K562 (cell line): Measurements from ENCODE around the gene CDC42BPB. TPM values are rescaled to one million over a fixed set of nuclear protein-coding genes. Genes with fewer than 3 reads are reported as not detected.

Source experiments
- ATAC-seq: fragments of 200-7000 bp; cut with Tn5 transposase; 3 replicates; pipeline ENCODE4 v1.9.1; 2020; ENCODE audit warnings: moderate library complexity
- BruUV-seq: library from RNA; stranded (reverse); fragments of 400-500 nt; replicated peaks from 2 replicates; lab custom pipeline; 2021; lab: Mats Ljungman, UMichigan
- CTCF ChIA-PET: fragments of 300-600 bp; formaldehyde crosslinking; extraction: SDS; loops from one replicate; lab custom pipeline; 2021; ENCODE audit warnings: low intra/inter-chr PET ratio; lab: Yijun Ruan, JAX
- POLR2A ChIA-PET: fragments of 300-600, 350-650 bp; sonication (Branson Sonifier 250); formaldehyde crosslinking; extraction: SDS; loops from one replicate; lab custom pipeline; 2021; ENCODE audit warnings: antibody characterized with exemption, inconsistent platforms; lab: Yijun Ruan, JAX
- DNase-seq, 4 experiments: peaks; one replicate each; pipeline versions ENCODE4 v3.0.0 to v3.0.0-alpha.2; 2011 to 2018; ENCODE audit warnings: low spot score in 3 of 4, mixed read lengths in 3 of 4; ENCODE audit errors: extremely low read depth in 1 of 4
- FAIRE-seq: peaks from 2 replicates; lab custom pipeline; 2011; peaks lifted over from hg19 to GRCh38; lab: Jason Lieb, UNC
- H2AFZ ChIP-seq: 2 replicates; pipeline ENCODE4 v1.6.0; 2011; ENCODE audit warnings: low read depth, low read length, control low read depth, inconsistent platforms
- H3K27ac ChIP-seq: fragments of 200-600 bp; 3 replicates; pipeline ENCODE4 v1.8.0; 2011; ENCODE audit warnings: low read depth, mild to moderate bottlenecking, control low read depth, inconsistent platforms, low read length, moderate library complexity, mixed read lengths; ENCODE audit errors: extremely low read depth
- H3K27me3 ChIP-seq, 2 experiments: fragments of 300-600 bp in 1 of 2; 2 replicates in 1 of 2; 3 replicates in 1 of 2; pipeline versions ENCODE4 v1.6.0 to v1.8.0; 2011; ENCODE audit warnings: inconsistent platforms in 2 of 2, low read length in 2 of 2, mild to moderate bottlenecking in 1 of 2, mixed read lengths in 1 of 2, moderate library complexity in 1 of 2; ENCODE audit not compliant: control insufficient read depth in 2 of 2, insufficient read depth in 2 of 2
- H3K36me3 ChIP-seq: fragments of 300-600 bp; 3 replicates; pipeline ENCODE4 v1.8.0; 2011; ENCODE audit warnings: mild to moderate bottlenecking, low read length, inconsistent platforms; ENCODE audit not compliant: control insufficient read depth, insufficient read depth
- H3K4me1 ChIP-seq, 2 experiments: fragments of 200-600 bp in 1 of 2; replicated peaks in 1 of 2; 2 replicates in 1 of 2; 3 replicates in 1 of 2; pipeline versions ENCODE4 v1.5.1 to v1.8.0; 2011; ENCODE audit warnings: inconsistent platforms in 2 of 2, low read length in 2 of 2, mild to moderate bottlenecking in 1 of 2, mixed read lengths in 1 of 2, moderate library complexity in 1 of 2; ENCODE audit not compliant: control insufficient read depth in 2 of 2, insufficient read depth in 2 of 2
- H3K4me2 ChIP-seq: 2 replicates; pipeline ENCODE4 v1.6.1; 2011; ENCODE audit warnings: low read length, control low read depth, inconsistent platforms, mixed read lengths; ENCODE audit not compliant: insufficient read depth
- H3K4me3 ChIP-seq: fragments of 200-600 bp; sonication (generic), shearing (Covaris generic); 2 replicates; pipeline ENCODE4 v1.5.1; 2016; ENCODE audit warnings: control low read depth, inconsistent platforms
- H3K79me2 ChIP-seq: fragments of 200-600 bp; 3 replicates; pipeline ENCODE4 v1.8.0; 2011; ENCODE audit warnings: low read length, inconsistent platforms; ENCODE audit not compliant: control insufficient read depth, insufficient read depth
- H3K9ac ChIP-seq, 2 experiments: 2 replicates each; pipeline versions ENCODE4 v1.6.0 to v1.6.1; 2011; ENCODE audit warnings: low read depth in 2 of 2, low read length in 2 of 2, control low read depth in 1 of 2, inconsistent platforms in 1 of 2, mild to moderate bottlenecking in 1 of 2, mixed read lengths in 1 of 2; ENCODE audit not compliant: insufficient read depth in 1 of 2
- H3K9me1 ChIP-seq: one replicate; pipeline ENCODE4 v1.6.0; 2011; ENCODE audit warnings: inconsistent platforms, mild to moderate bottlenecking, low read length, moderate library complexity; ENCODE audit not compliant: control insufficient read depth, insufficient read depth
- H3K9me3 ChIP-seq: replicated peaks from 2 replicates; pipeline ENCODE4 v1.5.1; 2011; ENCODE audit warnings: low read depth, low read length, inconsistent platforms; ENCODE audit not compliant: control insufficient read depth, insufficient read depth
- H4K20me1 ChIP-seq: replicated peaks from 2 replicates; pipeline ENCODE4 v1.6.1; 2011; ENCODE audit warnings: low read length, inconsistent platforms, mixed read lengths; ENCODE audit not compliant: control insufficient read depth, insufficient read depth
- CREBBP ChIP-seq: IDR thresholded peaks from one replicate; pipeline ENCODE4 v1.6.1; 2012; ENCODE audit warnings: low read depth, mild to moderate bottlenecking, control low read depth, inconsistent platforms, low read length
- ETV5 ChIP-seq: sonication (generic); formaldehyde crosslinking; IDR thresholded peaks from 2 replicates; pipeline ENCODE4 v1.4.0; 2020; ENCODE audit warnings: low read depth, mild to moderate bottlenecking, missing genetic modification reagents
- HOXB6 ChIP-seq: fragments of 250-450 bp; sonication (Bioruptor Pico); IDR thresholded peaks from 2 replicates; pipeline ENCODE4 v1.5.1; 2022; ENCODE audit warnings: mild to moderate bottlenecking, borderline replicate concordance
- MAFK ChIP-seq: IDR thresholded peaks from 2 replicates; pipeline ENCODE4 v1.6.1; 2011; ENCODE audit warnings: low read length, improper control_type of control experiment
- MAZ ChIP-seq, 2 experiments: fragments of 450-650 bp in 1 of 2; sonication (generic) in 1 of 2; formaldehyde crosslinking; IDR thresholded peaks in 1 of 2; conservative IDR thresholded peaks in 1 of 2; 2 replicates each; pipeline versions ENCODE4 v1.4.0 to v1.5.0; 2020; ENCODE audit warnings: mild to moderate bottlenecking in 1 of 2, missing genetic modification reagents in 1 of 2
- SAFB ChIP-seq: fragments of 200-400 bp; formaldehyde crosslinking; IDR thresholded peaks from 2 replicates; pipeline ENCODE4 v1.6.1; 2017; ENCODE audit warnings: low read depth, low read length, borderline replicate concordance
- ZBTB33 ChIP-seq: sonication (generic); formaldehyde crosslinking; IDR thresholded peaks from 2 replicates; pipeline ENCODE4 v1.8.1; 2023; ENCODE audit warnings: mild to moderate bottlenecking, missing genetic modification reagents
- ZBTB43 ChIP-seq: sonication (generic); formaldehyde crosslinking; IDR thresholded peaks from 2 replicates; pipeline ENCODE4 v1.8.0; 2023; ENCODE audit warnings: mild to moderate bottlenecking, missing genetic modification reagents
- ZKSCAN1 ChIP-seq: fragments of 150-350 bp; IDR thresholded peaks from 2 replicates; pipeline ENCODE4 v1.6.1; 2016; ENCODE audit warnings: low read depth, low read length
- WGBS: fragments of 100-300 bp; shearing (Covaris generic); methylation state at CpG from one replicate; pipeline ENCODE4 v1.1.6; 2016; ENCODE audit warnings: low coverage, mixed read lengths; ENCODE audit not compliant: insufficient coverage; ENCODE audit errors: missing lambda C conversion rate; 5-methylcytosine and 5-hydroxymethylcytosine counted together
- in situ Hi-C: fragments of 300-500 bp; cut with MboI; formaldehyde crosslinking; loops from 4 replicates; pipeline ENCODE4 v1.15.0; 2018; ENCODE audit warnings: inconsistent platforms, mixed read lengths
- intact Hi-C: fragments of 100-400 bp; cut with micrococcal nuclease; formaldehyde crosslinking; loops from 2 replicates; pipeline ENCODE4 v1.14.2; 2022
- polyA plus RNA-seq, 8 experiments: library from polyadenylated mRNA; depleted of rRNA in 4 of 8; stranded (reverse) in 5 of 8; unstranded in 3 of 8; fragments of >200 nt; fragmentation: Nextera tagmentation in 2 of 8; fragmentation: Illumina TruSeq in 1 of 8; extraction: Ambion mirVana in 2 of 8; extraction: Trizol in 1 of 8; gene quantifications; 2 replicates each; pipeline versions ENCODE4 v1.2.1 to v1.2.3, GENCODE V29; 2011 to 2014; ENCODE audit warnings: inconsistent platforms in 1 of 8, missing spikeins in 1 of 8
- total RNA-seq, 7 experiments: library from RNA; depleted of rRNA in 6 of 7; stranded (reverse); fragments of >200 nt in 6 of 7; fragmentation: Illumina TruSeq in 2 of 7; extraction: Trizol in 2 of 7; gene quantifications; 2 replicates each; pipeline versions ENCODE4 v1.2.1 to v1.2.3, GENCODE V29; 2011 to 2021; ENCODE audit warnings: low replicate concordance in 1 of 7
- TF ChIP-seq, protein P1 (sequence below), 2 experiments: fragments of 200-800 bp in 1 of 2; sonication (Bioruptor generic) in 1 of 2; sonication (generic) in 1 of 2; formaldehyde crosslinking in 1 of 2; IDR thresholded peaks in 1 of 2; conservative IDR thresholded peaks in 1 of 2; 2 replicates each; pipeline versions ENCODE4 v1.5.0 to v1.6.1; 2016 to 2020; ENCODE audit warnings: missing compliant biosample characterization in 1 of 2, missing genetic modification characterization in 1 of 2, missing genetic modification reagents in 1 of 2
- TF ChIP-seq, protein P2 (sequence below): fragments of 250-450 bp; sonication (Bioruptor Pico); IDR thresholded peaks from 2 replicates; pipeline ENCODE4 v1.8.0; 2021; ENCODE audit warnings: moderate library complexity, mild to moderate bottlenecking, inconsistent platforms
- TF ChIP-seq, protein P3 (sequence below): sonication (generic); formaldehyde crosslinking; IDR thresholded peaks from 2 replicates; pipeline ENCODE4 v1.8.0; 2022; ENCODE audit warnings: mild to moderate bottlenecking, missing genetic modification reagents

CDC42BPB gene
- total and polyA plus RNA-seq, 9 of the 15 experiments (the other 6 are each of a cell fraction or from before 2014, with no cell fraction given): 0.07 to 24.3 (median 12.6) TPM

DNA sequence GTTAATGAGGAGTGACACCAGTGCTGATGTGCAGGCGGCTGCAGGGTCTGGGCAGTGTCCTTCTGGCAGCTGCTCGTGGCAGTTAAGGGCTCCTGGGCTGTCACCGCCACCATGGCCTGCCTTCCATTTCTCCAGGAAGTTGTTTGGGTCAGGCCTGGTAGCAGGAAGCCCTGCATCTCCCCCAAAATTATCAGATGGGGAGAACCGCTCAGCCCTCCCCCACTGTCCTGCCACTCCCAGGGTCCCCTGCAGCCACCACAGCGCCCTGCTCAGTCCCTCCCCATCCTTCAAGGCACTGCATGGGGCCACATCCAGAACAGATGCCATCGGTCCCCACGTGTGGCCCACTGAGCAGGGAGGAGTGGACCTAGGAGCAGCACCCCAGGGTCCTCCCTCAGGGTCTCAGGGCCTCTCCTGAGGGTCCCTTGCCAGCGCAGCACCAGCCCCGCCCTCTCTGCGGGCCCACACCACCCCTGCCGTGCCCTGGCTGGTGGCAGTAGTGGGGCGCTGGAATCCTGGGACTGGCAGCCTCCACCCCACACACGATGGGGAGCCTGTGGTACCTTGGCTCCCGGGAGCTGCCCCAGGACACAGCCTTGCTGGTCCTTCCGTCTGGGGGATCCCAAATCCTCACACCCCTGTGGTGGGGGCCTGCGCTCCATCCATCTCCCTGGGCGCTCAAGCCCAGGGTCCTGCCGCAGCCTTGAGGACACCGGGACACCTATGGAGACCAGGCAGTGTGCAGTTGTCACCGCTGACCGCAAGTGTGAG, 145.2 kb downstream of the CDC42BPB start:
- Histone ChIP-seq H3K4me2 (no peak overlapping the region), H3K9ac (no peak overlapping the region), H3K27ac (no peak overlapping the region), H3K9me1 (no peaks in the 10 kb centered on the region), H4K20me1 (no peaks in the 10 kb centered on the region), H2AFZ (no peak overlapping the region), H3K9me3 (no peaks in the 10 kb centered on the region), H3K4me3 (no peak overlapping the region), H3K36me3 (no peaks in the 10 kb centered on the region), H3K79me2 (no peaks in the 10 kb centered on the region), H3K27me3 (no peaks in the 10 kb centered on the region), H3K4me1 (peaks cover 0 to 23% of the 10 kb centered on the region in 2 experiments; a peak in 1 of 5 replicates)
- CTCF ChIA-PET: no interaction called here
- FAIRE-seq (no peak), DNase-seq (no peak), ATAC-seq (no peak)
- no TSS peak for BruUV-seq
- in situ Hi-C loops: loop anchor here (10.0 to 25.0 kb wide), 2 partner anchors 400 to 477 kb away; partner anchors contain the start of gene ANKRD9
- WGBS: 89% methylated on average over 11 of the region's 21 CpGs
- intact Hi-C loops: no loop called here
- POLR2A ChIA-PET: interaction anchor here (0.7 kb wide), 1 partner anchor 9 kb away, joined by 4 read pairs; no protein-coding TSS in a partner anchor
- TF ChIP-seq MAZ (CRISPR knock-in tag; conservative IDR thresholded peaks at IDR 0.05 in 1 of 2, IDR thresholded peaks at IDR 0.05 in 1 of 2) (no peak), ZKSCAN1 (no peak), HOXB6 (no peak), ZBTB33 (CRISPR knock-in tag) (no peak), ETV5 (CRISPR knock-in tag) (no peak), CREBBP (no peak), ZBTB43 (CRISPR knock-in tag) (no peak), MAFK (no peak), SAFB (no peak)
- TF ChIP-seq, protein P1, sequence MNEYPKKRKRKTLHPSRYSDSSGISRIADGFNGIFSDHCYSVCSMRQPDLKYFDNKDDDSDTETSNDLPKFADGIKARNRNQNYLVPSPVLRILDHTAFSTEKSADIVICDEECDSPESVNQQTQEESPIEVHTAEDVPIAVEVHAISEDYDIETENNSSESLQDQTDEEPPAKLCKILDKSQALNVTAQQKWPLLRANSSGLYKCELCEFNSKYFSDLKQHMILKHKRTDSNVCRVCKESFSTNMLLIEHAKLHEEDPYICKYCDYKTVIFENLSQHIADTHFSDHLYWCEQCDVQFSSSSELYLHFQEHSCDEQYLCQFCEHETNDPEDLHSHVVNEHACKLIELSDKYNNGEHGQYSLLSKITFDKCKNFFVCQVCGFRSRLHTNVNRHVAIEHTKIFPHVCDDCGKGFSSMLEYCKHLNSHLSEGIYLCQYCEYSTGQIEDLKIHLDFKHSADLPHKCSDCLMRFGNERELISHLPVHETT (CRISPR knock-in tag; conservative IDR thresholded peaks at IDR 0.05 in 1 of 2, IDR thresholded peaks at IDR 0.05 in 1 of 2): no peak
- TF ChIP-seq, protein P2, sequence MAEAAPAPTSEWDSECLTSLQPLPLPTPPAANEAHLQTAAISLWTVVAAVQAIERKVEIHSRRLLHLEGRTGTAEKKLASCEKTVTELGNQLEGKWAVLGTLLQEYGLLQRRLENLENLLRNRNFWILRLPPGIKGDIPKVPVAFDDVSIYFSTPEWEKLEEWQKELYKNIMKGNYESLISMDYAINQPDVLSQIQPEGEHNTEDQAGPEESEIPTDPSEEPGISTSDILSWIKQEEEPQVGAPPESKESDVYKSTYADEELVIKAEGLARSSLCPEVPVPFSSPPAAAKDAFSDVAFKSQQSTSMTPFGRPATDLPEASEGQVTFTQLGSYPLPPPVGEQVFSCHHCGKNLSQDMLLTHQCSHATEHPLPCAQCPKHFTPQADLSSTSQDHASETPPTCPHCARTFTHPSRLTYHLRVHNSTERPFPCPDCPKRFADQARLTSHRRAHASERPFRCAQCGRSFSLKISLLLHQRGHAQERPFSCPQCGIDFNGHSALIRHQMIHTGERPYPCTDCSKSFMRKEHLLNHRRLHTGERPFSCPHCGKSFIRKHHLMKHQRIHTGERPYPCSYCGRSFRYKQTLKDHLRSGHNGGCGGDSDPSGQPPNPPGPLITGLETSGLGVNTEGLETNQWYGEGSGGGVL (CRISPR knock-in tag): no peak
- TF ChIP-seq, protein P3, sequence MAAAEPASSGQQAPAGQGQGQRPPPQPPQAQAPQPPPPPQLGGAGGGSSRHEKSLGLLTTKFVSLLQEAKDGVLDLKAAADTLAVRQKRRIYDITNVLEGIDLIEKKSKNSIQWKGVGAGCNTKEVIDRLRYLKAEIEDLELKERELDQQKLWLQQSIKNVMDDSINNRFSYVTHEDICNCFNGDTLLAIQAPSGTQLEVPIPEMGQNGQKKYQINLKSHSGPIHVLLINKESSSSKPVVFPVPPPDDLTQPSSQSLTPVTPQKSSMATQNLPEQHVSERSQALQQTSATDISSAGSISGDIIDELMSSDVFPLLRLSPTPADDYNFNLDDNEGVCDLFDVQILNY (CRISPR knock-in tag): no peak
